ENCODE measurements around the gene AFF1.

AFF1 gene, protein sequence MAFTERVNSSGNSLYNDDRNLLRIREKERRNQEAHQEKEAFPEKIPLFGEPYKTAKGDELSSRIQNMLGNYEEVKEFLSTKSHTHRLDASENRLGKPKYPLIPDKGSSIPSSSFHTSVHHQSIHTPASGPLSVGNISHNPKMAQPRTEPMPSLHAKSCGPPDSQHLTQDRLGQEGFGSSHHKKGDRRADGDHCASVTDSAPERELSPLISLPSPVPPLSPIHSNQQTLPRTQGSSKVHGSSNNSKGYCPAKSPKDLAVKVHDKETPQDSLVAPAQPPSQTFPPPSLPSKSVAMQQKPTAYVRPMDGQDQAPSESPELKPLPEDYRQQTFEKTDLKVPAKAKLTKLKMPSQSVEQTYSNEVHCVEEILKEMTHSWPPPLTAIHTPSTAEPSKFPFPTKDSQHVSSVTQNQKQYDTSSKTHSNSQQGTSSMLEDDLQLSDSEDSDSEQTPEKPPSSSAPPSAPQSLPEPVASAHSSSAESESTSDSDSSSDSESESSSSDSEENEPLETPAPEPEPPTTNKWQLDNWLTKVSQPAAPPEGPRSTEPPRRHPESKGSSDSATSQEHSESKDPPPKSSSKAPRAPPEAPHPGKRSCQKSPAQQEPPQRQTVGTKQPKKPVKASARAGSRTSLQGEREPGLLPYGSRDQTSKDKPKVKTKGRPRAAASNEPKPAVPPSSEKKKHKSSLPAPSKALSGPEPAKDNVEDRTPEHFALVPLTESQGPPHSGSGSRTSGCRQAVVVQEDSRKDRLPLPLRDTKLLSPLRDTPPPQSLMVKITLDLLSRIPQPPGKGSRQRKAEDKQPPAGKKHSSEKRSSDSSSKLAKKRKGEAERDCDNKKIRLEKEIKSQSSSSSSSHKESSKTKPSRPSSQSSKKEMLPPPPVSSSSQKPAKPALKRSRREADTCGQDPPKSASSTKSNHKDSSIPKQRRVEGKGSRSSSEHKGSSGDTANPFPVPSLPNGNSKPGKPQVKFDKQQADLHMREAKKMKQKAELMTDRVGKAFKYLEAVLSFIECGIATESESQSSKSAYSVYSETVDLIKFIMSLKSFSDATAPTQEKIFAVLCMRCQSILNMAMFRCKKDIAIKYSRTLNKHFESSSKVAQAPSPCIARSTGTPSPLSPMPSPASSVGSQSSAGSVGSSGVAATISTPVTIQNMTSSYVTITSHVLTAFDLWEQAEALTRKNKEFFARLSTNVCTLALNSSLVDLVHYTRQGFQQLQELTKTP

DNA sequence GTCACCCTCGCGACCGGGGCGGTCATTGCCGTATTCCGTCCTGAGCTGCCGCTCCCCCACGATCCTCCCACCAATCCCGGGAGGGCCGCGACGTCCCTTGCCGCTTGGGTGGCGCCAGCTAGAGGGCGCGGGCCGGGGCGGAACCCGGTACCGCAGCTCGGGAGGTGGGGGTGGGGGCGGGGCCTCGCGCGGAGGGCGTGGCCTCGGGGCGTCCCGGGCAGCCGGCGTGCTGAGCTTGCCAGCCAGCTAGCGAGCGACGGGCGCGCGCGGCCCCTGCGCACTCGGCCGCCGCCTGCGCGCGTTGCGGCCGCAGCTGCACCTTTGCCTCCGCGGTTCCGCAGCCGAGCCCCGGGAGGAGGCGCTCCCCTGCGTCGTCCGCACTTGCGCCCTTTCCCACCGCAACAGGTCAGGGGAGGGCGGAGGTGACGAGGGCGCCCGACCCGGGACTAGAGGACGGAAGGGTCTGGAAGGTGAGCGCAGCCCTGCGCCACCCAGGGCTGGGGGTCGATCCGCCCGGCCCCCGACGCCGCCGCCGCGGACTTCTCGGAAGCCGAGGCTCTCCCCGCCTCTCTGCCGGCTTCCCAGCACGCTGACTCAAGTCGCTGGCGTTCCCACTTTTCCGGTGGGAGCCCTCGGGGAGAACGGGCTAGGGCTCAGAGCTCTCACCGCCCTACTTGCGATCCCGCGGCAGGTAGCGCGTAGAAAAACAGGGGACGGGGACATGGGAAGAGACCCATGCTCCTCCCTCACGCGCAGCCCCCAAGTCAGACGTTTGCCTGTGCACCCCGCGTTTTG is at the start of gene AFF1:
TSS of gene AFF1 (plus strand) at position 241 of the 795 bp plus-strand sequence. CDS start 13,523 bp downstream, outside the sequence.
- DNase-seq, result peak; percentile 93

GRCh38 chr4:86890790-86891189 is 44.0 kb upstream of the AFF1 start:
- DNase-seq, result no peak

- DNase-seq, result peak; percentile 55
These were observed 42.8 kb upstream of the AFF1 start, which contains the start of gene C4orf36 for GRCh38 chr4:86891762-86892635. TSS of gene C4orf36 (minus strand) at chr4:86892422. CDS start at chr4:86891520, 902 bp downstream.

GRCh38 chr4:86892636-86892960 is 42.2 kb upstream of the AFF1 start:
- DNase-seq, result no peak

- DNase-seq, result no peak
These were observed 41.7 kb upstream of the AFF1 start for GRCh38 chr4:86893136-86893535.

DNA sequence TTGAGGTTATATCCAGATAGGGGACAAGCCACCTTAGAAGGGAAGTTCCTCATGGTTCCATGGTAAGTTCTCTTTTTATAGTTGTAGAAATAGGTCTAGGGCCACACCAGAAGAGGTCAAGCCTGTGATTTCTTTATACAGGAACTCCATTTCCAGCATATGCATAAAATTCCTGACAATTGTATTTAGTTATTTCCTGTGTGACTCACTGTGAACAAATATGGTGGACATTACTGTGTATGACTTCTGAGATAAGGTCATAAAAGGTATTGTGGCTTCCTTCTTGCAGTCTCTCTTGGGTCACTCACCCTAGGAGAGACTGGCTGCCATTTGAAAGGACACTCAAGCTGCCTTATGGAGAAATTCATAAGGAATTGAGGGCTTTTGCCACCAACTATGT is 40.4 kb upstream of the AFF1 start:
- DNase-seq, result no peak

- DNase-seq, result peak; percentile 72
These were observed 38.9 kb upstream of the AFF1 start for GRCh38 chr4:86895692-86896488.

GRCh38 chr4:86896596-86896995 is 38.2 kb upstream of the AFF1 start:
- no peak for DNase-seq

DNA sequence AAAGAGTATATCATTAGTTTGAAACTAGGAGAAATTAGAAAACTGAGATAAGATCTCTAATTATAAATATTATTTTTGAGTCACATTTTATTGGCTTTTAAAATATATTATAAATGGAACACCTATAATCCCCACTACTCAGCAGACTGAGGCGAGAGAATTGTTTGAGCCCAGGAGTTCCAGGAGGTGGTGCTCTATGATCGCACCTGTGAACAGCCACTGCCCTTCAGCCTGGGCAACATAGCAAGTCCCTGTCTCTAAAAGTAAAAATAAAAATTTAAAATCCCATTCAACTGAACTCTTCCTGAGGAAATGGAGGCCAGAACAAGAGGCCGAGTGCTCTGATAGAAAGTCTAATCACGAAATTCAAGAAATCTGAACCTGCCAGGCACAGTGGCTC is 36.2 kb upstream of the AFF1 start:
- DNase-seq, result no peak

- no peak for DNase-seq
These were observed 32.9 kb upstream of the AFF1 start for GRCh38 chr4:86901864-86902263.

DNA sequence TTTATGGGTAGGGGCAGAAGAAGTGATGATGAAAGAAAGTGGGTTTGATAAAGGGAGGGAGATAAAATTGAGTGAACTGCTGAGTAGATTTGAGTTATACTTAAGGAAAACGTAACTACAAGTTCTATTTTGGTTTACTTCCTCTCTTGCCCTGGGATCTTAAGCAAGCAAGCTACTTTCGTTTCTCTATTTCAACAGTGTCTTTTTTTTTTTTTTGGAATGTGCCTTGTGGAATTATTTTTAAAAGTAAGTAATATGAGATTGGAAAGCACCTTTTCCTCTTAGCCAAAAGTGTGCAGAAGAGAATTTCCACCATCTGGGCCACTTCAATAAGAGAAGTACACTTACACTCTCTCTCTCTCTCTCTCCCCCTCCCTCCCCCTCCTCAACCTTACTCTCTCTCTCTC is 26.6 kb upstream of the AFF1 start:
- no peak for DNase-seq

- no peak for DNase-seq
These were observed 25.1 kb upstream of the AFF1 start for GRCh38 chr4:86909546-86910295.

- DNase-seq, result no peak
These were observed 24.4 kb upstream of the AFF1 start for GRCh38 chr4:86910369-86910768.

GRCh38 chr4:86910820-86911684 is 23.8 kb upstream of the AFF1 start:
- DNase-seq, result no peak

- DNase-seq, result no peak
These were observed 18.4 kb upstream of the AFF1 start for GRCh38 chr4:86916392-86916791.

DNA sequence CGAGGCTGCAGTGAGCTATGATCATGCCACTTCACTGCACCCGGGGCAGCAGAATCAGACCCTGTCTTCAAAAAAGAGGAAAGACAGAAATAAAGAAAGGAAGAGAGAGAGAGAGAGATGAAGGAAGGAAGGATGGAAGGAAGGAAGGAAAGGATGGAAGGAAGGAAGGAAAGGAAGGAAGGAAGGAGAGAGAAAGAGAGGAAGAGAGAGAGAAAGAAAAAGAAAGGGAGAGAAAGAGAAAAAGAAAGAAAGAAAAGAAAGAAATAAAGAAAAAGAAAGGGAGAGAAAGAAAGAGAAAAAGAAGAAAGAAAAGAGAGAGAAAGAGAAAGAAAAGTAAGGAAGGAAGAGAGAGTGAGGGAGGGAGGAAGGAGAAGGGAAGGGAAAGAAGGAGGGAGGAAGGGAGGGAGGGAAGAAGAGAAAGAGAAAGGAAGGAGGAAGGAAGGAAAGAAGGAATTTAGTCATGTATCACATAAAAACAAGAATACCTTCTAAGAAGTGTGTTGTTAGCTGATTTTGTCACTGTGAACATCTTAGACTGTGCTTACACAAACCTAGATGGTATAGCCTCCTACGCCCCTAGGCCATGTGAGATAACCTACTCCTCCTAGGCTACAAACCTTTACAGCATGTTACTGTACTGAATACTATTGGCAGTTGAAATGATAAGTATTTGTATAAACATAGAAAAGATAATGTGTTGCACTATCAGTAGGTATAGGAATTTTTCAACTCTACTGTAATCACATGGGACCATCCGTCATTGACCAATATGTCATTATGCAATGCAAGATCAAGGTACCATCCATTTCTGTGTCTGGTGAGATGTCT is 17.4 kb upstream of the AFF1 start:
- DNase-seq, result no peak

DNA sequence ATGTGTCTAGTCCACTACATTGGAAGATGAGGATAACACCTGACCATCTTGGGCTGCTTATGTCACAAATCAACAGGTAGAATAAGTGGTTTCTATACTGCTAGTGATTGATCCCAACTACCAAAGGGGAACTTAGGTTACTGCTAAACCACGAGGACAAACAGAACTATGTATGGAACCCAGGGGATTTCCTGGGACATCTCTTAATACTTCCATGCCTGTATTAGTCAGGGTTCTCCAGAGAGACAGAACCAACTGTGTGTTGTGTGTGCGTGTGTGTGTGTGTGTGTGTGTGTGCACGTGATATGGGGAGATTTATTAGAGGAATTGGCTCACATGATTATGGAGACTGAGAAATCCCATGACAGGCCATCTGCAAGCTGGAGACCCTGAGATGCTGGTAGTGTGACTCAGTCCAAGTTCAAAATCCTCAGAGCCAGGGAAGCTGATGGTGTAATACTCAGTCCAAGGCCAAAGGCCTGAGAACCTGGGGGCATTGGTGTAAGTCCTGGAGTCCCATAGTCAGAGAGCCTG is 16.2 kb upstream of the AFF1 start:
- DNase-seq, result no peak
